HG03139 (cell line): ENCODE results near the gene IPPK.

Experiments used
- ATAC-seq: cut with Tn5 transposase; IDR thresholded peaks from one replicate; pipeline ENCODE4 v1.9.1; 2021; ENCODE audit not compliant: unreplicated experiment

Gene IPPK

DNA sequence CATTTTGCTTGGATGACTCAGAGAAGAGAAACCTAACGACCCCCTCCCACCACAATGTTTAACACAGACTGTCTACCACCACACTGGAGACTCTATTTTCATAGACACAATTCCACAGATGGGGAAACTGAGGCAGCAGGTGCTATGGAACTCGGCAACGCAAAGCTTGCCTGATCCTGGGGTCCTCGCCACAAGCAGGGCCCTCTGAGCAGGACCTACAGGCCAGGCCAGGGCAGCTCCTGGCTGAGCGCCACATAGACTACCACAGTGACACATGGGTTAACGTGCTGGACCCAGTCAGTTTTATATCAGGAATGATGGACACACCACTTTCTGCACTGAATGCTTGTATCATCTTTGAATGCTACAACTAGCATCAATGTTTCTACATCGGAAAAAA lies 11.8 kb downstream of the IPPK start:
- ATAC-seq: no peak

DNA sequence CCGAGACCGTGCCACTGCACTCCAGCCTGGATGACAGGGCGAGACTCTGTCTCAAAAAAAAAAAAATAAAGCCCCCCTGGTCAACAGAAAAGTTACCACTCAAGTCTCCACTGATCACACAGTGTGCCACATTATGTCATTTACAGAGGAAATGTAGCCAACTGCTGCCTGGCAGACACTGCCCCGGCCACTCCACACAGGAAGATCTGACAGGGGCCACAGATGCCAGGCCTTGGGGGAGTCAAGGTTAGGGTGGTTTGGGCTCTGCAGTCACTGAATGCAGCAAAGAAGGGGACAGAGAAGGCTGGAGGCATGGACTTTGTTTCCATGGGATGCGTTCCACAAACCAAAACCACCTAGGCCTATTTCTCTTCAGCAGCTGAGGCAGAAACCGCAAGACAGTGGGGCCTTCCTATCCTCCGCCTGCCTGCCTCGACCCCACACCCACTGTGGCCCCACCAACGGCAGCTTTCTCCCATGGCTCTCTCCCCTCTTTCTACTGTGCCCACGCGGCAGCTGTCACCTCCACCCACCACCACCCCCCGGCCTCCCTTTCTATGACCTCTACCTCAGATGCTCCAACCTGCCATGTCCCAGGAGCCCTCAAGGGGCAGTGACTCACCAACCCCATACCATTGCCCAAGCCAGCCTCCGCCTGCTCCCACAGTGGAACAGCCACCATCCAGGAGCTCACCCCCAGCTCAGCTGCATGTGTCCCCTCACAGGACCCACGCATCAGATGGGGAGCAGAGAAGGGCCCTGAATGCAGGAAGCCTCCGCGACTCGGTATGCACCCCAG lies 12.4 kb downstream of the IPPK start:
- no peak for ATAC-seq

DNA sequence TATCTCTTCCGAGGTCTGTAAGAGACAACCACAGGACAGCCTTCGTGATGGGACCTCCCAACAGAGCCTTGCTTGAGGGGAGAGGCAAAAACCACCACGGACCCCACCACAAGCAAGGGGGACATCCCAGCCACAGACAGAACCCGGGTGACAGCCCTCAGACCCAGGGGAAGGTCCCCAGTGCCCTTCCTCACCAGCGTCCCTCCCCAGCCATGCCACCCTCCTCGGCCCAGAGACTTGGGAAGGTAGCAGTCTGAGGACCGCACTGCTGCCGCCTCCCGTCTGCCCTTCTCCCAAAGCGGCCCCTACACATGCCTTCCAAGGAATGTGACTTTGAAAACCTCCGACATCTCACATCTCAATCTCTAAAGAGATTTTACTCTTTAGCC lies 13.4 kb downstream of the IPPK start:
- no peak for ATAC-seq

DNA sequence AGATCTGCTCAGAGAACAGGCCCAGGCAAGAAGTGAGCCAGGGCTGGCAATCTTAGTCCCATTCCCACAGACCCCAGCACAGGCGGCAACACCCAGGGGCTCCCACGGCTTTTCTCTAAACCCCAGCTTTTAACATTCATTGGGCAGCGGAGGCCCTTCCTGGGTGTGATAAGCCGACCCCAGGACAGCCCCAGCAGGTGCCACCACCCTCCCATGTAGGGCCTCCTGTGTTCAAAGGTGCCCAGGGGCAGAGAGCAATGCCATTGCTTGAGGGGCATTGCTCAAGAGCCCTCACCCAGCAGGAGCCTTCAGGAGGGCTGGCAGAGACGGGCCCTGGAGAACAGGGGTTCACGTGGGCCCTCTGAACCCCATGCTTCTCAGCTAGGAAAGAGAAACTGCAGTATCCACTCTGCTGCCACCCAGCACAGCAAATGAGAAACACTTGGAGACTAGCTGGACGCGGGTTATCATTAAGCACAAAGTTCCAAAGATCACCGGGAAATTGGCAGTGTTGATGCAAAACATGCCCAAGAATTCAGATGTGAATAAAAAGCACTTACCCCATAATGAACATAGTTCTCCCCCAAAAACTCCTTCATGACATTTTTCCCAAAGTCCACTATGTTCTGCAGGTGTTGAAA lies 13.9 kb downstream of the IPPK start:
- ATAC-seq: no peak

DNA sequence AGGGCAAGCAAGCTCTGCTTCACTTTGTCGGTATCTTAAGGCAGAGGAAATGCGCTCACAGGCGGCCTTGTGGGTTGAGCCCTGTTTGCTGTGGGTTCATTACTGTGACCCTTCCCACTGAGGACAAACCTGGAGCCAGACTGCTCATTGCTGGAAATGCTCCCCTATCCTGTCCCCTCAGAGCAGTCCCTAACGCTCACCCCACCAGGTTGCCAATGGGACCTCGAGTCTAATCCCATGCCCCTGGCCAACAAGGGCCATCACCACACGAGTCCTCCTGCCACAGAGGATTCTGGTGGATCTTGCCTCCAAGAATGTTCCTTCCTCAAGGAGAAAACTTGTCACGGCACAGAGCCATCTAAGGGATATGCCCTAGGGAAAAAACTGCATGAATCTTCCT lies 14.6 kb downstream of the IPPK start:
- no peak for ATAC-seq

DNA sequence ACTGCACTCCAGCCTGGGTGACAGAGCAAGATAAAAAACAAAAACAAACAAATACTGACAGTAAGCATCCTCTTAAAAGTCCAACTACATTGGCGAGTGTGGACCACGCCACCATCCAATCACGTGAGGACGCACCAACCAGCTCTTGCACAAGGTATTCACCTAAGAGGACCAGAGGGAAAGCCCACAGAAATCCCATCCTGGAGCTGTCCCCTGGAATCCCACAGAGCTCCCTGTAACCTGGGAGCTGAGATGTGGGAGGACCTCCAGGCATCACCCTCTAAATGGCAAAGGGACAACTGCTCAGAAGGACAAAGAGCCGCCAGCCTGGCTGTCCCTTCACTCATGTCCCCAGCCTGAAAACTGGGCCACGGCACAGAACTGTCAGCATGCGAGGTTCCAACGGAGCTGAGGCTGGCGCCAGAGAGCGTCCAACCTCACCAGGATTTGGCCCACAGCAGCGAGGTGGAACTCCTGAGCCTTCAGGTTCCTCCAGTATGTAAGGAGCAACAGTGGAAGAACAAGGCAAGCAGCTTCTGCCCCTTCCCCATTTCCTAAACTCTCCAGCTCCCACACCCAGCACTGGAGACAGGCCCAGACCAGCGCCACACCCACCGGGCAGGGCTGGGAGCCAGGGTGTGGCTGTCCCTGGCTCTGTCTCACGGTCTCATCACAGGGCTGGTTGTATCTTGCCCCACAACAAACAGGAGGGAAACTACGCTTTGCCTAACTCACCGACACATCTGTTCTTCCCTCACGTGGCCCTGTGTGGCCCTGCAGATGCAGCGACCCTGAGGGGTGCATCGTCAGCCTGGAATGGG lies 15.2 kb downstream of the IPPK start:
- no peak for ATAC-seq

DNA sequence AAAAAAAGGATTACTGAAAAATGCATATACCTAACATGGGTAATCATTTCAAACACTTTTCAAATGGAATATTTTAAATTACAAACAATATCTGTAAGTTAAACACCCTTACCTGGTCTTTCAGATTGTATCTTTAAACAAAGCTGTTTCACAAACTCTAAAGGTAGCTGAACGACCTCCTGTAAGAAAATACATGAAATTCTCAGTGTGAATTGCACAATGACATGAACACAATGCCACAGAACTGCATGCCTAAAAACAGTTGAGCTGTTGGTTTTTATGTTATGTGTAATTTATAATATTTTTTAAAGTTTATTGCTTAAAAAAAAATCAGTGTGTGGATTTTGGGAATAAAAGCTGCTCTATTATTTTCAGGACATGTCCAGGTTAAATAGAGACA lies 17.5 kb downstream of the IPPK start:
- ATAC-seq: no peak

DNA sequence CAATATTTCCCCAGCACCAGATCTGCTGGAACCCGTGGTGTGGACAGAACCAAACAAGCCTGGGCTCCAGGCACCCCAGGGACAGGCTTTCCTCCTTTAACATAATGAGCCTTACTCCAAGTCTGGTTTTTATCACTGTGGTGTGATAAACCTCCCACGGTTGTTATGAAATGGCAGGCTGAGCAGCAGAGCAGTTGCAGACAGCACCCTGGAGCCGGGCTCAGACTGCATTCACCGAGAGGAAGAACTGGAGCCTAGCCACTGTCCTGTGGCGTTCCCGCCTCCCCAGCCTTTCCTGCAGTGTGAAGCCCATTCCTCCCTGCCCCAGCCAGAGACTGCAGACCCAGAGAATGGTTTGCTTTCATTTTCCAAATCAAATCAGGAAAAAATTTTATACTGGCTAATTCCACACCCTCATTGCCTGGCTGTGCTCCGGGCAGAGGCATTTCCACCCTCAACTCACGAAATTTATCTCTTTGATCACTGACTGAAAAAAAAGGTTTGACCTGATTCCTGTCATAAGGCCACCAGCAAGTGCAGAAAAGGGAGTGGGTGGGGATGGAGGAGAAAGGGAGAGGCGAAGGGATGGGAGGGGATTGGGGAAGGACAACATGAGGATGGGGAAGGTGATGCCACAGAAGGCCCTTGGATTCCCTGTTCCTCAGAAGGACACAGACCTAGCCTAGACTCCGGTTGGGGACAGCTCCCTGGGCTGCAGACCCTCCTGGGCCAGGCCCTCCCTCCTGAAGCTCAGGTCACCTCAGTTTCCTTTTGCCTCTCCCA lies 18.9 kb downstream of the IPPK start:
- ATAC-seq: no peak

DNA sequence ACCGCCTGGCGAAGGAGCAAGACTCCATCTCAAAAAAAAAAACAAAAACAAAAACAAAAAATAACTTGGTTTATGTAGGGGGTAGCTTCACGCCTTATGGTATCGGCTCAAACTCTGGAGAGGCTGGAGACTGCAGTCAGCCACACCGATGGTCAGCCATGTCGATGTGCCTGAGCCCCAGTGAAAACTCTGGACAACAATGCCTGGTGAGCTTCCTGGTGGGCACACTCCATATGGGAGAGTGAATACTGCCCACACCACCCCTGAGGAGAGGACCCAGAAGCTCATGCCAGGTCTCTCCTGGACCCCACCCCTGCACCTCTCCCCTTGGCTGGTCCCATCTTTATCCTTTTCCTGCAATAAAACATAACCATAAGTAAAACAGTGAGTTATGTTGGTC lies 19.6 kb downstream of the IPPK start:
- no peak for ATAC-seq

DNA sequence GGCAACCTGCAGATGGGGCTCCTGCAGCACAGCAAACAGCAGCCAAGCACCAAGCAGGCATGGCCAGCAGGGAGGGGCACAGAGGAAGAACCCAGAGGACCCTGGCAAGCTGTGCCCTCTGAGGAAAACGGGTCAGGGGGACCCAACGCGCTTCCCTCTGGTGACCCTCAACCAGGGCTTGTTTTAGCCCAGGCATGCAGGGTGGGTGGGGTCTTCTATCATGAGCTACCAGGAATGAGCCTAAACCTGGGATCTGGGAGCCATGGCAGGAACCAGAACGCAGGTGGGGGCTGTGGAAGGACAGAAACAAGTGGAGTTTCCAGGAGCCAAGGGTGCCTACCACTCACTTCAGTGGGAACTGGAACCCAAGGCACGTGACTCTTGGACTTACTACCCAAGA lies 20.9 kb downstream of the IPPK start:
- ATAC-seq: no peak

DNA sequence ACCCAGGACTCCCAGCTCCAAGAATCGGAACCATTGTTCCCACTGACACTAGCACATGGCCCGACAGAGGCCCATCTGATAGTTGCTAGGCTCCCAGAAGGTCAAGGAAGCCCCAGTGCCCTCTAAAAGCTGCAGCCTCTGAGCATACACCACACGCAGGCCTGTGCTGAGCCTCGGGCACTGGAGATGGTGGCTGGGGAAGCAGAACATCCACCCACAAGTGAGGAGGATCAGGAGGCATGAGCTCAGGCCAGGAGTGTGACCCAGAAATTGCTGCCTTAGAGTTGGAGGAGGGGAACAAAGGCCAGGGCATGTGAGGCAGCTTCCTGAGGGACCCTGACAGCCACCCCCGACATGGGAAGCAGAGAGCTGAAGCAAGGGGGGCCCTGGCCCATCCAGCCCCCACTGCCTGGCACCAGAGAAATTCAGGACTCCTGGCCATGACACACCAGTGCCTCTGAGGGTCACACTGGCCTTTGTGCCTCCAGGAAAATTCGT lies 21.4 kb downstream of the IPPK start:
- ATAC-seq: no peak

DNA sequence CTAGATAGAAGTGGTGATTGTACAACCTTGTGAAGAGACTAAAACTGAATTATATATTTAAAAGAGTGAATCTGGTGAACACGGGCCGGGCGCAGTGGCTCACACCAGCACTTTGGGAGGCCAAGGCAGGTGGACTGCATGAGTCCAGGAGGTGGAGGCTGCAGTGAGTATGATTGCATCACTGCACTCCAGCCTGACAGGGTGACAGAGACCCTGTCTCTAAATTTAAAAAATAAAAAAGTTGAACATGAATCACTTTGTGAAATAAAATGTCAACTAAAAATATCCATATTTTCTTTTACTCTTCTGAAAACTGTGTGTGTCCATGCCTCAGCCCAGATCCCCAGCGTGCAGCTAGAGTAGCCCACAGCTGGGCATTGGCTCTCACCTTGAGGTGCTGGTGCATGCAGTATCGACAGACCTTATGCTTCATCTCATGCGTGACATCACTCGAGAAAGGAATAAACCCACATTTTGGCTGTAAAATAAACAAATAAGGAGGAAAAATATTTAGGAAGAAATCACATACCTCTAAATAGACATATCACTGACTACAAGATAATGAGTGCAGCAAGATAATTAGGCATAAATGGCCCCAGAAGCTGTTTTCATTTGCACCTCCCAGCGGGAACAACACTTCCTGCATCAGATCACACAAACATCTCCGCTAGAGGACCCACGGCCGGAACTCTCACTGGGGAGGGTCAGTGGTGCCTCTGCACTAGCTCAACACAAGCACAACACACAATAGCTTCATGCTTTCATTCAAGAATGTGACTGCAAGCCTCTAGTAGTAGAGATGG lies 22.1 kb downstream of the IPPK start:
- no peak for ATAC-seq

DNA sequence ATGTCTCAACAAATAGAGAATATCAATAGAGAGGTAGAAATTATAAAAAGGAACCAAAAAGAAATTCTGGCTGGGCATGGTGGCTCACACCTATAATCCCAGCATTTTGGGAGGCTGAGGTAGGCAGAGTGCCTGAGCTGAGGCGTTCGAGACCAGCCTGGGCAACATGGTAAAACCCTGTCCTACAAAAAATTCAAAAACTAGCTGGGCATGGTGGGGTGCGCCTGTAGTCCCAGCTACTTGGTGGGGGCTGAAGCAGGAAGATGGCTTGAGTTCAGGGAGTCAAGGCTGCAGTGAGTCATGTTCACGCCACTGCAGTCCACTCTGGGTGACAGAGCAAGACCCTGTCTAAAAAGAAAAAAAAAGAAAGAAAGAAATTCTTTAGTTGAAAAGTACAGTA lies 24.9 kb downstream of the IPPK start:
- no peak for ATAC-seq

DNA sequence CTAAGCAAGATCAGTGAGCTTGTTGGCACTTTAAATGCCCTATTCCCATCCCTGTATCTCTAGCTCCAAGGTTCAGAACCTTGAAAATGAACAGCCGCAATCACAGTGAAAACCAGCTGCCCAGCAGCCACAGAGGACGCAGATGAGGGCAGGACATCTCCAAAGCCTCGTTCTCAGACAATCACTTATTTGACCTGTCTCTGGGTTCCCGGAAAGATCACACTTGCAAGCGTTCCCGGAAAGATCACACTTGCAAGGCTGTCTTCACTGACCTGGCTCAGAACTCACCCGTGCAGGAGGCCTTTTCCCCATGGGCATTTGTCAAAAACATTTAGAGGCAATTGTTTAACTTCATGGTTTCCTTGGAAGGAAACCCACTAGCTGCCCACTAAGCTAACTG lies 25.7 kb downstream of the IPPK start:
- ATAC-seq: no peak

DNA sequence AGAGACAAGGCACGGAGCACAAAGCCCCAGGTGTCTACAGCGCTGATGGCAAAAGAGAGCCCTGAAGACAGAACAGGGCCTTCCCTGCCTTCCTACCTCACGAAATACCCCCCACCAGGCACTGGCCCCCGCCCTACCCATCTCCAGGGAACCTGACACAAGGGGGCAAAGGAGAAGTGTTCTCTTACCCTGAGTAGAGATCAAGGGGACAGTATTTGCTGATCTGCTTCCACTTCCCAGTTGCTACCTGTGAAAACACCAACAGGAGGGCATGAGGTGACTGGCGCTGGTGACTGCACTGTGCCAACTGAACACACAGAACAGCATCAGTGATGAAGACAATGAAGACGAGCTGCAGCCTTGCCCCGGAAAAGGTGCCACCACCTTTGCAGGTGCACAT lies 27.4 kb downstream of the IPPK start:
- ATAC-seq: no peak

DNA sequence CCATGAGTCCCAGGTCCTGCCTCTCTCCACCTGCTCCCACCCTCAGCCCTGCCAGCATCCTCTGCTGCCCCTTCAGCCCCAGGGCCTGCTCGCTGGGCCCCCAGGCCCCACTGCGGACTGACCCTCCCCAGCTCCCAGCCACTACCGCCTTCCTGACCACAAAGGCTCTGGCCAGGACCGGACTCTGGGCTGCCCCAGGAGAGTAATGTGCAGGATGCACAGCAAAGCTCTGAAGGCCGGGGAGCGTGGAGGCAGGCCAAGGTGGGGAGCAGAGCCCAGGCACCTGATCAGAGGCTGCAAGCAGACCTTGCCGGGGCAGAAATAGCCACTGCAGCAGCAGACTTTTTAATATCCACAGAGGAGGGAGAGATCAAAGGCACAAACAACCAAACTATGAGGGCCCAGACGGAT lies 27.9 kb downstream of the IPPK start:
- no peak for ATAC-seq

DNA sequence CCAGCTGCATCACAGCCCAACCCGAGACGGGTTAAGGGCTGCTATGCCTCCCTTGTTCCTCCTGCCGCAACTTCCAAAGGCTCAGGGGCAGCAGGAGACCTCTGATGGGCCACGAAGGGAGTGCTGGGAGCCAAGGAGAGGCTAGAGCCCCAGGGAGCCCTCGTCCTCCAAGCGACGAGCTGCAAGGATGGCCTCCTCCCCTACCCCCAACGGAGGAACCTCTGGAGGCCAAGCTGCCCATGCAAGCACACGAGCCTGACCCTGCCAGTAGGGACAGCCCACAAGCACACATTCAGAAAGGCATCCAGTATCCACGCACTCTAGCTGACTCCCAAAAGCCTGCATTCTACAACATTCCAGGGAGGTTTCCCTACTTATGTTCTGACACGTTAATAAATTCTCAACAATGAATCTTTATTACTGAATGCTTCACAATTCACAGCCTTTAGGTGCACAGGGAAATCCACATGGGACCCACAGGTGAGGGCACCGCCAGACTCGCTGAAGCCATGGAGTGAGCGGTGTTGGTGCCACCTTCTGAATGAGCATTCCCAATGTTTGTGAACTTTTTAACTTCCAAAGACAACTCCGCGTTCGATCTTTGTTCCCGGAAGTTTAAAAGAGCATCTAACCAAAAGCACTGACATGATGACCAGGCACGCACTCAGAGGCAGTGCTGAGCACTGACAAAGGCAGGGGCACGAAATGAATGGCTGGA lies 28.7 kb downstream of the IPPK start:
- no peak for ATAC-seq

DNA sequence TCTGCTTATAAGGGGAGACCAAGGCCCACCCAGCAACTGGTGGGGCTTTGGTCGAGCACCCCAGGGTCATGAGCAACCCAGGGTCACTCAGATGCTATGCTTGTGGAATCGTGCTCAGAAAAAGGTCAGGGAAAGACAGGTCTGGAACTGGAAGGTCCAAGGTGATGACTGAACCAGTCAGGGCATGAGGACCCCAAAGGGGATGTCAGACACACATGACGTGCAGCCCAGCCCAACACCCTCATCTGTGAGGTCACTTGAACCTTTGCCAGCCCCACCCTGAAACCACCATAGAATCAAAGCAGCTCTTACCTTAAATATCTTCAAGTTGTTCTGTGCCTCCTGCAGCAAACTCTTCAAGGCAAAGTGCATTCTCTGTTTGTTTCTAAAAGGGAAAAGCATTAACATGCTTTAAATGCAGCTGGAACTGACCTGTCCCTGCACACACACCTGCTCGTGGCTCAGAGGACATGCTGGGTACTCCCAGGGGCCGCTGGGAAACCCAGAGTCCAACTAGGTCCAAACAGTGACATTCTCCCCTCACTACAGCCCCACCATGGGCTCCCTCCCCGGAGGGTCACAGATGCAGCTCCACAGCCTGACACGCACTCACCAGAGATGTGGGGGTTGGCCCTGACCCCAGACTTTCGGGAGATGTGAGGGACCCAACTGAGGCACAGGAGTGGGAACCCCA lies 29.4 kb downstream of the IPPK start:
- ATAC-seq: no peak

DNA sequence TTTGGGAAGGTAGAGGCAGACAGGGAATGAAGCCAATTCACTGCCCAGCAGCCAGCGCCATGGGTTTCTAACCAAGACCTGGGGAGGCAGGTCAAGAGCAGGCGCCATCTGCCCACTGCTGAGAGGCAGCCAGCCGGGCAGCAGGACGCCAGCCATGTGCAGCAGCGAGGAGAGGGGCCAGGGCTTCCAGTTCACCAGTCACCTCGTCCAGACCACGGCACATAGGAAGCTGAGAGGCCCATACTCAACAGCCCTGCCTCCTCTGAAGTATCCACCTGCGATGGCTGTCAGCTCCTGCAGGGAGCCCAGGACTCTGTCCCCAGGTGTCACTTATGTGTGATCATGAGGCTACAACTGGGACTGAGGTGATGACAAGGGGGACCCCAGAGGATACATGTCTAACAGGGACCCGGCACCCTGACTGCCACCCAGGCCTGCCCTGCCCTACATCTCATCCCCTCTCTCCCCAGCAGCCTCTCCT lies 30.1 kb downstream of the IPPK start:
- no peak for ATAC-seq
